DMS153 treated with DMSO at 0.1 percent for 48 hours (cell line): ENCODE results near the gene NME7.
"Not testable (repeated sequence)": the region's sequence is repeated elsewhere in the genome, so short reads cannot be mapped to it uniquely, and the experiment has no call there.

Source experiments
- DNase-seq: peaks from one replicate; lab custom pipeline; 2025; ENCODE audit not compliant: unreplicated experiment; lab: John Stamatoyannopoulos, UW

The NME7 gene

GRCh38 chr1:169235568-169235967 is 132.0 kb downstream of the NME7 start:
- no peak for DNase-seq

DNA sequence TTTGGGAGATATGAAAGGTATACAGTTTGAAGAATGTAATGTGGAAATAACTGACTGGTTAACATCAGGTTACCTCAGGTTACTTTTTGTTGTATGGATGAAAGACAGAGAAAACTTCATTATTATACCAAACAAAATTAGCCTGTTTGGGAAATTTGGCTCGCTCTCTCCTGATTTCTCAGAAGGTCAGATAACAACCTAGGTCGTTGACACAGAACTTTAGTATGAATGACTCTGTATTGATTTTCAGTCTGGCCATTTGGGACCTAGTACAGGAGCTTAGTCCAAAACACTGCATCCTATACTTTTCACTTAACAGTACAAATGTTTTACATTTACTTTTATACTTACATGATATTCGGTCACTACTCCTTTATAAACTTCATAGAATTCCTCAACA is 132.8 kb downstream of the NME7 start:
- no peak for DNase-seq

GRCh38 chr1:169217636-169218035 is 150.0 kb downstream of the NME7 start:
- no peak for DNase-seq

GRCh38 chr1:169214598-169214997 is 153.0 kb downstream of the NME7 start:
- DNase-seq = no peak

GRCh38 chr1:169212088-169212487 is 155.5 kb downstream of the NME7 start:
- DNase-seq = no peak

- DNase-seq = no peak
Observed at GRCh38 chr1:169207797-169208520, 159.6 kb downstream of the NME7 start.

DNA sequence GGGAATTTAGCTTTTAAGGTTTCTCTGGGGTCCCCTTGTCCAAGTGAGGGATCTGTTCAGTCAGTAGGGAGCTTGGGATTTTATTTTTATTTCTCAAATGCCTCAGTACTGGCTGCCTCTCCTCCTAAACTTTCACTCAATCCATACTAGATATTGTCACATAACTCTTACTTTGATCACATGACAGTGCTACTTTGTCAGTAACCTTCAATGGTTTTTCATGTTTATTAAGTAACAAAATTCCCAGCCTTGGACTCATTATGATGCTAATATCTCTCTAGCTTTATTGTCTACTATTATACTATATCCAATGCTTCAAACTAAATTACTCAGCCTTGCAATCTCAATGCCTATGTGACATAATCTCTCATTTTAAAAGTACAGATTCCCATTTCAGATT is 163.4 kb downstream of the NME7 start:
- no peak for DNase-seq

DNA sequence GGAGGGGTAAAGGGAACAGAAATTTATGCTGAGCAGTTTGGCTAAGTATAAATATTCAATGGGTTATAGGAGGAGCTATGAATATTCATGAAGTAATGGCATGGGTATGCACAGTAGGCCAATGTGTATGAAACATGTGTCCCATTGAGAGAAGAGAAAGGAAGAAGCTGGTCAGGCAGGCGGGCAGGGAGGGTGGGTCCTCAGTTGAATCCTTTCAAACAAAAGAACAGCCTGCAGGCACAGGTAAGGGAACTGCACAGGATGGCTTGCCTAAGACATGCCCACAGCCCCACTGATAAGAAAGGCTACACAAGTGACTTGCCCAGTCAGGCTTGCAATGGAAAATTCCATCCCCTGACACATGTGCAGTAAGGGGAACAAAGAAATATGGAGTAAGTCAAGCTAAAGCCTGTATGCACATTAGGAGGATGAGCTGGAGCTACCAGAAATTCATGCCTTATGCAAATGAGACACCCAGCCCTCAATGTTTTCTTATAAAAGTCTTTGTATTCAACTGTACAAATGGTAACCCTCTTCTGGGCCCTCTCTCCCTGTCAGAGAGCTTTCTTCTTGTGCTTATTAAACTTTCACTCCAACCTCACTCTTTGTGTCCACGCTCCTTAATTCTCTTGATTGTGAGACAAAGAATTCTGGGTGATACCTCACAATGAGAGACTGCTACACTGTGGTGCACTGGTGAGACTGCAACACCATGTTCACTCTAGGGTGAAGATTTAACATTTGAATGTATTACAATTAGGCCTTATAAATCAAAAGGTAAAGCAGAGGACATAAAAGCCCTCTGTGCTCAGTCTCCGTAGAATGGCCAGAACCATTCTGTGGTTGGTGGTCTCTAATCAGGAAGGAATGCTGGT is 164.6 kb downstream of the NME7 start:
- no peak for DNase-seq

GRCh38 chr1:169201084-169201619 is 166.4 kb downstream of the NME7 start:
- no peak for DNase-seq

- DNase-seq = no peak
Observed at GRCh38 chr1:169200319-169200718, 167.3 kb downstream of the NME7 start.

DNA sequence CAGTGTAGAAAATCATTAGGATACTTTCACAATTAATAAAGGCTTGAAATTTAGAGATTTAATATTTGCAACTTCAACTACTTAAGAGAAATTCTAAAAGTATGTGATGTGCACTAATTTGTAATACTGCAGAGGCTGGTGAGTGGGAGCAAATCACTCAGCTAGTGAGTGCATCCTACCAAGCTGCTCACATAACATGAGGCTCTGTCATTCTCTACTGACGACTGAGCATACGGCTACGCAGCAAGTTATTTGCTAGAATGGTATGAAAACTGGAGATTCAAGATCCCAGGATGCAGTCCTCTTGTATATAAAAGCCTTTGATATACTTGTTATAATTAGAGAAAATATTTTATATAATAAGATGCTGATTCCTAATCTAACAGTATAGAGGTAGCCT is 171.0 kb downstream of the NME7 start:
- no peak for DNase-seq

- no peak for DNase-seq
Observed at GRCh38 chr1:169196161-169196560, 171.4 kb downstream of the NME7 start.

DNA sequence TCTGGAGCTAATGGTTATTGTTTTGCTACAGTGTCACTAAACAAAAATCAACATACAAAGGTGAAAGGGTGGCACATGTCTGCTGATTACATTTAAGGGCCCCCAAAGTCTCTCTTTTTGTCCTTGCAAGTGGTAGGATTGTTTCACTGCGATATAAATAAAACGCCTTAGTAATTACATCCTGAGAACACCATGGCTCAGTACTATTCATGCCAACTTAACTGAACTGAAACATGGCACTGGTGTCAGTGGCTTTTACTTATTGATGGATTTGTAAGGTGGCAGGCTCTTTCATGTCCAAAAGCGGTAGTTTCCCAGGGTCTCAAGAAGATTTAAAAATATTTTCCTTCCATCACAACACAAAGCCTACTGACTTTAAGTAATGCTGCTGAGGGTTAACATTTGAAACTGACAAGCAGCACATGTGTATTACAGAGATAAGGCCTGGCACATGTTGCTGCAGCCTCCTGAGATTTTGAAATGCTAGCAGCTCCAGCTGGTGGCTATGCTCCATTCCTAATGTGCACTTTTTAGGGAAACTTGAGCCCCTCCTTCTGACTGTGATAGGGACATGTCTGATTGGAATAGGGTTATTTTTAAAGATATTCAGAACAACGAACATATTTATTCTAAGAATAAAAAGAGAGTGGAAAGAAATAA is 174.3 kb downstream of the NME7 start:
- DNase-seq = no peak

DNA sequence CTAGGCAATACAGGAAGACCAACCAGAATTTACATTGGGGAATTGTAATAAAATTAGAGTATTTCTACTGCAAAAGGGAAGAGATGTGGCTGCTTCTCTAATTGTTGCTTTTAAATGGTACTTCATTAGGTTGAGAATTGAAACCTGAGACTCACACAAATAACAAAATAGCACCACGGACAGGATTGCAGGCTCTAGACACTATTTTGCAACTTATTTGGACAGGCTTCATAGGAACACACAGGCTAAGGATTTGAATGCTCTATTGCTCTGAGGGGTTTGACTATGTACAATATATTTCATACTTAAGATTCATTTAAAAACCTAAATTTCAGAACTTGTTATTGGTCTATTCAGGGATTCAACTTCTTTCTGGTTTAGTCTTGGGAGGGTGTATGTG is 181.5 kb downstream of the NME7 start:
- DNase-seq = no peak

GRCh38 chr1:169184812-169185211 is 182.8 kb downstream of the NME7 start:
- no peak for DNase-seq

DNA sequence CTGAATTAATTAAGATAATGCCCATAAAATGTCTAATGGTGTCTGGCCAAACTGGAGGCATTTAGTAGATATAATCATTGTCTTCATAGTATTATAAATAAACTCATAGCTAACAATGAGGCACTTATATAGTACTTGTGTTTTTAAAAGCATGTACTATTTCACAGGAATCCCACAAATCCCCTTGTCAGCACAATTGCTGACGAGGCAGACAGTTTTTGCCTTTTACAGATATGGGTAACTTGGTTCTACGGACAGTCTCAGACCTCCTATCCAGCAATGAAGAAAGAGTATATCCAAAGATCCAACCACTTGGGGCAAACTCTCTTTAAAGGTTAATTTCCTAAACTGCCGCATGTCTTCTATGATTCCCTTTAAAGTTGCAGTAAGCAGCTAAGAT is 187.4 kb downstream of the NME7 start:
- DNase-seq = no peak

DNA sequence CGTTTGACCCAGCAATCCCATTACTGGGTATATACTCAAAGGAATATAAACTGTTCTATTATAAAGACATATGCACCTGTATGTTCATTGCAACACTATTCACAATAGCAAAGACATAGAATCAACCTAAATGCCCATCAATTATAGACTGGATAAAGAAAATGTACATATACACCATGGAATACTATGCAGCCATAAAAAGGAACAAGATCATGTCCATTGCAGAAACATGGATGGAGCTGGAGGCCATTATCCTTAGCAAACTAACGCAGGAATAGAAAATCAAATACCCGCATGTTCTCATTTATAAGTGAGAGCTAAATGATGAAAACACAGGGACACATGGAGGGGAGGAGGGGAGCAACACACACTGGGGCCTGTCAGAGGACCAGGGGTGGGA is 188.2 kb downstream of the NME7 start:
- not testable (repeated sequence) for DNase-seq

DNA sequence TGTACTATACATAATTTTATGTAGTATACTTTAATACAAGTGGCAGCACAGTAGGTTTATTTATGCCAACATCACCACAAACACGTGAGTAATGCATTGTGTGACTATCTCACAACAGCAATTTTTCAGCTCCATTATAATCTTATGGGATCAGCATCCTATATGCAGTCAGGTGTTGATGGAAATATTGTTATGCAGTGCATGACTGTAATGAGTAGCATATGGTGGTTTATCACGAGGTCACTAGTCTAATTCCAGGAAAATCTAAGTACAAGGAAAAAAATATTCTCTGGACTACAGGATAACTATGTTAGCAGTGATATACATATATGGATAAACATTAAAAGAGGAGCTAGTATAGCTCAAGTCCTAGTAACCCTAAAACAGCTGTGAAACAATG is 192.1 kb downstream of the NME7 start:
- DNase-seq = no peak

GRCh38 chr1:169163059-169163458 is 204.5 kb downstream of the NME7 start:
- no peak for DNase-seq

GRCh38 chr1:169161496-169162194 is 206.0 kb downstream of the NME7 start:
- no peak for DNase-seq
